ENCODE measurements around the gene CAPN15.

GRCh38 chr16:568401-569258 is 41.1 kb downstream of the CAPN15 start:
- TF ChIP-seq EZH2 (IDR thresholded peaks at IDR 0.05; ENCODE audit: borderline replicate concordance, low read depth, low read length, poor library complexity, severe bottlenecking) (no peak), CTCF (conservative IDR thresholded peaks at IDR 0.05; ENCODE audit: low read depth, low read length) (no peak)

Data from A673 (cell line).